NCI-H69 (cell line): ENCODE data around the gene PSMA2.
"Not testable (repeated sequence)": the region's sequence is repeated elsewhere in the genome, so short reads cannot be mapped to it uniquely, and the experiment has no call there.

Experiments used
- DNase-seq: peaks from one replicate; lab custom pipeline; 2025; lab: John Stamatoyannopoulos, UW

PSMA2 gene

GRCh38 chr7:42906181-42906580 is 25.8 kb downstream of the PSMA2 start:
- no peak for DNase-seq

GRCh38 chr7:42902331-42902730 is 29.6 kb downstream of the PSMA2 start:
- DNase-seq = no peak

GRCh38 chr7:42900842-42901241 is 31.1 kb downstream of the PSMA2 start:
- no peak for DNase-seq

- peak; percentile 69 for DNase-seq
Observed at GRCh38 chr7:42893346-42894240, 38.4 kb downstream of the PSMA2 start.

- DNase-seq = no peak
Observed at GRCh38 chr7:42886893-42887505, 45.0 kb downstream of the PSMA2 start.

- no peak for DNase-seq
Observed at GRCh38 chr7:42886129-42886528, 45.8 kb downstream of the PSMA2 start.

- not testable (repeated sequence) for DNase-seq
Observed at GRCh38 chr7:42885183-42885582, 46.8 kb downstream of the PSMA2 start.

- peak; percentile 45 for DNase-seq
Observed at GRCh38 chr7:42883950-42884349, 48.0 kb downstream of the PSMA2 start.

- DNase-seq = no peak
Observed at GRCh38 chr7:42880392-42880791, 51.6 kb downstream of the PSMA2 start.

- DNase-seq = no peak
Observed at GRCh38 chr7:42878303-42878702, 53.7 kb downstream of the PSMA2 start.

- no peak for DNase-seq
Observed at GRCh38 chr7:42877862-42878261, 54.1 kb downstream of the PSMA2 start.

GRCh38 chr7:42876182-42877068 is 55.5 kb downstream of the PSMA2 start:
- peak; percentile 50 for DNase-seq

- no peak for DNase-seq
Observed at GRCh38 chr7:42869131-42870020, 62.6 kb downstream of the PSMA2 start.

GRCh38 chr7:42868480-42868879 is 63.5 kb downstream of the PSMA2 start:
- DNase-seq = no peak
